ENCODE data around the gene BRPF1. TPM values are rescaled to one million over a fixed set of nuclear protein-coding genes. Genes with fewer than 3 reads are reported as not detected.
A peak's percentile ranks its signal among the peaks of the same experiment; 100 is the strongest.
"Not testable (repeated sequence)": the region's sequence is repeated elsewhere in the genome, so short reads cannot be mapped to it uniquely, and the experiment has no call there.

BRPF1 gene
- polyA plus RNA-seq, 3 donors from 2014 or later, result 10.6 to 45.8 (median 11.7) TPM

DNA sequence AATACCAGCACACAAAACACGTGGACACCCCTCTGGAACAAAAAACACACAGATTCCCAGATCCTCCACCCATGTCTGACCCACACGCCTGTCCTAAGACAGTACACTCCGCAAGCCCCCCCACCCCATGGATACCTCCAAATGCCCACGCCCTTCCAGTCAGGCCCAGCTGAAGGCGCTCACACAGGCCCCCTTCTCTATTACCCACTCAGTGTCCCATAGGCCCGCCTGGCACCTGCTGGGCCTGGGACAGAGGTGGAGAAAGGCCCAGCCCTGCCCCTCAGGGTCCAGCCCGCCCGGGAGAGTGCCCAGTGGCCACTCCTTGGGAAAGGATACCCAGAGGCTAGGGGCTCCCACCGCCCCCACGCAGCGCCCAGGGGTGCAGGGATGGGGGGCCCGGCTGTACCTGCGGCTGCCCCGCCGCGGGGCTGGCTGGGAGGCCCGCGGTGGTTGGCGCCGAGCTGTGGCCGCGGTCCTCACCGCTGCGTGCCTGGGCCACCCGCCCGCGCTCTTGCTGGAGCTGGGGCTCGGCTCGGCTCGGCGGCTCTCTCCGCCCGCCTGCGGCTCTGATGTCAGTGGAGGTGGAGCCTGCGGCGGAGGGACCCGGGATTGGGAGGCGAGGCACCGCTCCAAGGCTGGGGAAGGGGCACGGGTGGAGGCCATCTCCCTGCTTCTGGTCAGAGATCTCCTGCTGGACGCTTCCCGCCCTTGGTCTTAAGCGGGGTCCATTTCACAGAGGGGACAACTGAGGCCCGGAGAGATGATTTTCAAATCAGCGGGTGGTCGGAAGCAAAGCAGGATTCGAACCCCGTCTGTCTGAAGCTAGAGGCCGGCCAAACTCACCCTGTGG lies 38.1 kb downstream of the BRPF1 start, which contains the start of gene CAMK1:
Gene CAMK1, minus strand, starts transcription at position 522 of the 850 bp plus-strand sequence. CDS start 2,198 bp downstream, outside the sequence.
- H3K4me1 Mint-ChIP-seq, result peaks cover 41 to 43% of the 10 kb centered on the region in 2 donors
- no peaks in the 10 kb centered on the region for H3K27me3 Mint-ChIP-seq (ENCODE audit: low read depth in 3 of 3)
- H3K9me3 Mint-ChIP-seq, result no peaks in the 10 kb centered on the region
- H3K36me3 Mint-ChIP-seq, result peaks cover 0 to 15% (median 0%) of the 10 kb centered on the region in 3 donors
- DNase-seq, result peak; percentile 56 to 59 (median 56)
- peak within 1 kb of the TSS in 5 of 6 donors; percentile 1 to 81 (median 72) for H3K27ac Mint-ChIP-seq
- peak within 1 kb of the TSS; percentile 75 to 85 (median 76) for H3K4me3 Mint-ChIP-seq

DNA sequence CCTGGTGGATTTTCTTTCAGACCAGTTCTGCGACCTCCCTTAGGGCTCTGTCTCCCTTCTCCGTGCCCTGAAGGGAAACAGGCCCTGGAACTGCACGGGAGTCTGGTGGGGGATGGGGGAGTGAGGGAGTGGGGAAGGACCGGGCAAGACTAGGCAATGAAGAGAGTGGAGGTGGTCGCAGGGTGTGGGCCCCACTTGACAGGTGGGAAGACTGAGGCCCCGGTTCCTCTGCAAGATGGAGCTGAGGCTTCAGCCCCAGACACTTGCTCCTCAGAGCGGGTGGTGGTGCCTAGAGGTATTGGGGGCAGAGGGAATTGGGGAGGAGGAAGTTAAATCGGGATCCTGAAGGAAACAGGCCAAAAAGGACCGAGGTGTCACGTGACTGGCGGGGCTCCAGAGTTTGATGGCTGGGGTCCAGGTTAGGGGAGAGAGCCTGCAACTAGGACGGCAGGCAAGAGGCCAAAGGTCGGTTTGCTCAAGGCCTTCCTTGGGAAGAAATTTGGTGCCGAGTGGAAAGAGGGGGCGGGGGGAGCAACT lies 38.8 kb downstream of the BRPF1 start:
- H3K27me3 Mint-ChIP-seq (ENCODE audit: low read depth in 3 of 3), result no peaks in the 10 kb centered on the region
- H3K4me3 Mint-ChIP-seq, result peak overlapping the region; percentile 65 to 77 (median 74)
- no peak for DNase-seq
- H3K9me3 Mint-ChIP-seq, result no peaks in the 10 kb centered on the region
- peaks cover 41 to 43% of the 10 kb centered on the region in 2 donors for H3K4me1 Mint-ChIP-seq
- H3K27ac Mint-ChIP-seq, result peak overlapping the region in 2 of 6 donors; percentile 35 to 45
- peaks cover 0 to 12% (median 0%) of the 10 kb centered on the region in 3 donors for H3K36me3 Mint-ChIP-seq

GRCh38 chr3:9771007-9771406 lies 39.5 kb downstream of the BRPF1 start:
- Mint-ChIP-seq H3K4me3 (peak overlapping the region; percentile 49 to 74 (median 72)), H3K36me3 (peaks cover 0 to 12% (median 0%) of the 10 kb centered on the region in 3 donors), H3K4me1 (peaks cover 41 to 43% of the 10 kb centered on the region in 2 donors)
- DNase-seq; H3K27ac Mint-ChIP-seq; H3K27me3 Mint-ChIP-seq (ENCODE audit: low read depth in 3 of 3); H3K9me3 Mint-ChIP-seq: not testable (repeated sequence)

DNA sequence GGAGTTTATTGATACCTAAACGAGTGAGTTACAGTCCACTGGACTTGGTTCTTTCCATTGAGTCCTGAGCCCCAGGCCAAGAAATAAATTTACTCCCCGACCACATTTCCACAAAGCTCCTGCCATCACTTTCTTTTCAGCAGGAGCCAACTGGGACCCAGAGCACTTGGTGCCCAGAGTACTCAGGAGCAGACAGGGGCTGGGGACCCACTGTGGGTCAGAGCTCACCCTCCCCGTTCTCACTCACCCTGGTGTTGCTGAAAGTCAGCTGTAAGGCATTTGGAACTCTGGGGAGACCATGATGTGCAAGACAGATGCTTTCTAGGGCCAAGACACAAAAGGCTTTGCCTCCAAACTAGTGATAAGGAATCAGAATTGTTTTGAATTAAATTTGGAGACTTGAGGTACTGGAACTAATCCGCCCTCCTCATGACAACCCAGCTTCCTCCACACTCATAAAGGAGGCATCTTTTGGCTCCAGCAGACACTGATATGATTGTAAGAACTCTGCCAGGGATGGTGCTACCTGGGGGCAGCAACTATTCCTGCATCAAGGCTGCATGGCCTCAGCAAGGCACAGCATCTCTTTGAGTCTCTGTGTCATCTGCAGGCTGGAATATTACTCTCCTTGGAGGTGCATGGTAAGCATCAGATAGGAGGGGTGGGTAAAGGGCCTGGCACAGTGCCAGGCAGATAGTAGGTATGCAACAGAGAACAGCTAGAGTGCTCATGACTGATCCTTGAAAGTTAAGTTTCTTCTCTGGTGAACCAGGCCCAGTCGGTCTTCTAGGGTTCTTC lies 45.6 kb downstream of the BRPF1 start:
- H3K36me3 Mint-ChIP-seq, result peaks cover 0 to 11% (median 4%) of the 10 kb centered on the region in 3 donors
- peak overlapping the region in 2 of 6 donors; percentile 29 to 85 for H3K27ac Mint-ChIP-seq
- peaks cover 43 to 53% of the 10 kb centered on the region in 2 donors for H3K4me1 Mint-ChIP-seq
- no peak overlapping the region for H3K4me3 Mint-ChIP-seq
- no peak for DNase-seq
- H3K27me3 Mint-ChIP-seq (ENCODE audit: low read depth in 3 of 3), result peaks cover 4 to 9% (median 6%) of the 10 kb centered on the region in 3 donors
- no peaks in the 10 kb centered on the region for H3K9me3 Mint-ChIP-seq

DNA sequence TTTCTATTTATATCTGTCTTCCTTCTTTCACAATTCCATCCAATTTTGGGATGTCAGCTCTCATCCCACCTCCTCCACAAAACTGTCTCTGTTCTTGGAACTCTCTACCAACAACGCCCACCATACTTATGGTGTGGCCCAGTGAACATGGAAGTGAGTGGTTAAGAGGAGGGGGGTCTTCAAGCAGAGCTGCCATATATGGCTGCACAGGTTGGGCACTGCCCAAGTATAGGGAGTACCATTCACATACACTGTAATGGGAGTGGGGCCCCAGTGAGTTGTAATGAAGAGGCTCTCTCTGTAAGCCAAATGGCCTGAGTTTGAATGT lies 46.1 kb downstream of the BRPF1 start:
- Mint-ChIP-seq H3K27ac (no peak overlapping the region), H3K9me3 (no peaks in the 10 kb centered on the region), H3K4me1 (peaks cover 49 to 59% of the 10 kb centered on the region in 2 donors), H3K36me3 (peaks cover 0 to 9% (median 5%) of the 10 kb centered on the region in 3 donors), H3K4me3 (no peak overlapping the region), H3K27me3 (ENCODE audit: low read depth in 3 of 3) (peaks cover 4 to 9% (median 6%) of the 10 kb centered on the region in 3 donors)
- DNase-seq, result no peak

DNA sequence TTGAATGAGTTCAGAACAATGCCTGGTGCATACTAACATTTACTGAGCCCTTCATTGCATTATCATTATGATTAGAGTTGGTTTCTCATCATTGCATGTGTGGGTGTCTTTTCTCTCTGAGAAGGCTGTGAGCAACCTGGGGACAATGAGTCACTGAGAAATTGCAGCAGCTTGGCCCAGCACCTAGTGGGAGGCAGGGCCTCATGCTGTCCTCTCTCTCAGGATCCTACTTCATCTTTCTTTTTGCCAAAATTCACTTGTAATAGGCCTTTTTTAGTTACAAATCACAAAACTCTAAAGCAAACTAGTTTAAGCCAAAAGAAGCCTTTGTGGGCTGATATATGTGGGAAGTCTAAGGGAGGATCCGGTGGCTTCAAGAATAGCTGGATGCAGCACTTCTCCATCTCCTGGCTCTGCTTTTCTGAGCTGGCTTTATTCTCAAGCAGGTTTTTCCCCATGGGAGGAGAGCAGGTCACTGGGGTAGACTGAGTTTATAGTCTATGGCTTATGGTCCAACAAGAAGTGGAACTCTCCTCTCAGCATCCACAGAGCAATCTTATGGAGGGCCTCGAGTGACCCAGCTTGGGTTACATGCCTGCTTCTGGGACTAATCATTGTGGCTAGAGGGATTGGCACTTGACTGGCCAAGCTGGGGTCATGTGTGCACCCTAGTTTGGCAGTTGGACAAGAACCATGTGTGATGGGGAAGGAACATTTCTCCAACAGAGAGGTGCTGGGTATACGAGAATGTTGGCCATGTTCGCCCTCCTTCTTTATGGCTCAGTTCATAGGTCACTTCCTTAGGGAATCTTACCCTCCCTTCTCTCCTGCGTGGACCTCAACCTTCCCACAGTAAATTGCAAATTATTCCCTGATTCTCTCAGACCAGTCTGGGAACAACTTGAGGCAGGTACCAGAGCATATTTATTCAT lies 46.9 kb downstream of the BRPF1 start:
- Mint-ChIP-seq H3K27me3 (ENCODE audit: low read depth in 3 of 3) (peaks cover 4 to 9% (median 6%) of the 10 kb centered on the region in 3 donors), H3K4me3 (peak overlapping the region; percentile 27 to 69 (median 64)), H3K36me3 (peaks cover 0 to 15% (median 4%) of the 10 kb centered on the region in 3 donors), H3K27ac (peak overlapping the region; percentile 47 to 96 (median 92)), H3K4me1 (peaks cover 51 to 63% of the 10 kb centered on the region in 2 donors), H3K9me3 (no peaks in the 10 kb centered on the region)
- DNase-seq, result no peak

GRCh38 chr3:9779075-9779593 lies 47.6 kb downstream of the BRPF1 start:
- H3K27ac Mint-ChIP-seq, result peak overlapping the region; percentile 90 to 96 (median 94)
- no peak for DNase-seq
- peaks cover 0 to 15% (median 4%) of the 10 kb centered on the region in 3 donors for H3K36me3 Mint-ChIP-seq
- H3K4me3 Mint-ChIP-seq, result peak overlapping the region; percentile 42 to 69 (median 68)
- no peaks in the 10 kb centered on the region for H3K9me3 Mint-ChIP-seq
- peaks cover 51 to 63% of the 10 kb centered on the region in 2 donors for H3K4me1 Mint-ChIP-seq
- H3K27me3 Mint-ChIP-seq (ENCODE audit: low read depth in 3 of 3), result peaks cover 4 to 9% (median 6%) of the 10 kb centered on the region in 3 donors

DNA sequence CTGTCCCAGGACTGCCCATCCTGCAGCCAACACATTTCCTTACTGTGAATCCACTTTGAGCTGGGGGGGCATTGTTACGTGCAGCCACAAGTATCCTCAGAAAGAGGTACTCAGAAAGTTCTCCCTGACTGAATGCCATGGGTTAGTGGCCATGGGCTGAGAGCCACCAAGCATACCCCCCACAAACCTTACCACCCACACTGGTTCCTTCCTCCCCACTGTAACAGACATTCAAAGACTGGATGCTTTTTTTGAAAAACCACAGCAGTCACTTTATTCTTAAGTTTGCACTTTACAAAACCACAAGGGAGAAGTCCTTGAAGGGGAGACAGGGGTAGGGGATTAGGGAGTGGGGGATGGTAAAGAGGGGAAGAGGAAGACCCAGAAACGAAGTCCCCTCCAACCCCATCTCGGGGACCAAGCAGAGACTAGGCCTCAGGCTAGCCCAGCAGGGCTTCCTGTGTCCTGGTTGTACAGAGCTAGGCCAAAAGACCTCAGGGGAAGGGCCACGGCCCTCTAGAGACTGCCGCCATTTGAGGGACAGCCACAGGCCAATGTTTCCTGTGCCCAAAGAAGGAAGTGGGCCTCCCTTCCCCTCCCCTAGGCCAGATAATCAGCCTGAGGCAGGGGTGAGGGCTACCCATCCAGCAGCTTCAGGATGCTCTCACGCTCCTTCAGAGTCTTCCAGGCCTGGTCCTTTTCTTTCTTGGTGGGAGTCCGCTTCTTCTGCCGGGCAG lies 48.4 kb downstream of the BRPF1 start:
- peak; percentile 72 to 76 (median 76) for DNase-seq
- peaks cover 51 to 63% of the 10 kb centered on the region in 2 donors for H3K4me1 Mint-ChIP-seq
- no peaks in the 10 kb centered on the region for H3K9me3 Mint-ChIP-seq
- H3K27ac Mint-ChIP-seq, result peak overlapping the region; percentile 90 to 96 (median 94)
- H3K4me3 Mint-ChIP-seq, result peak overlapping the region; percentile 42 to 69 (median 68)
- peaks cover 2 to 18% (median 4%) of the 10 kb centered on the region in 3 donors for H3K36me3 Mint-ChIP-seq
- H3K27me3 Mint-ChIP-seq (ENCODE audit: low read depth in 3 of 3), result peaks cover 4 to 9% (median 6%) of the 10 kb centered on the region in 3 donors

- H3K4me3 Mint-ChIP-seq, result peak overlapping the region; percentile 42 to 69 (median 68)
- no peak for DNase-seq
- H3K9me3 Mint-ChIP-seq, result no peaks in the 10 kb centered on the region
These were observed 48.9 kb downstream of the BRPF1 start for GRCh38 chr3:9780458-9780812.

GRCh38 chr3:9780910-9781309 lies 49.4 kb downstream of the BRPF1 start:
- Mint-ChIP-seq H3K27me3 (ENCODE audit: low read depth in 3 of 3) (peaks cover 4 to 9% (median 6%) of the 10 kb centered on the region in 3 donors), H3K36me3 (peaks cover 8 to 26% (median 9%) of the 10 kb centered on the region in 3 donors), H3K4me1 (peaks cover 54 to 63% of the 10 kb centered on the region in 2 donors), H3K9me3 (no peaks in the 10 kb centered on the region), H3K27ac (peak overlapping the region; percentile 90 to 96 (median 94)), H3K4me3 (peak overlapping the region; percentile 42 to 69 (median 68))
- DNase-seq, result no peak

More at GRCh38 chr3:9780458-9780812, 48.9 kb downstream of the BRPF1 start:
- Mint-ChIP-seq H3K36me3 (peaks cover 5 to 23% (median 7%) of the 10 kb centered on the region in 3 donors), H3K27ac (peak overlapping the region; percentile 90 to 96 (median 94)), H3K27me3 (ENCODE audit: low read depth in 3 of 3) (peaks cover 4 to 9% (median 6%) of the 10 kb centered on the region in 3 donors), H3K4me1 (peaks cover 54 to 63% of the 10 kb centered on the region in 2 donors)

DNA sequence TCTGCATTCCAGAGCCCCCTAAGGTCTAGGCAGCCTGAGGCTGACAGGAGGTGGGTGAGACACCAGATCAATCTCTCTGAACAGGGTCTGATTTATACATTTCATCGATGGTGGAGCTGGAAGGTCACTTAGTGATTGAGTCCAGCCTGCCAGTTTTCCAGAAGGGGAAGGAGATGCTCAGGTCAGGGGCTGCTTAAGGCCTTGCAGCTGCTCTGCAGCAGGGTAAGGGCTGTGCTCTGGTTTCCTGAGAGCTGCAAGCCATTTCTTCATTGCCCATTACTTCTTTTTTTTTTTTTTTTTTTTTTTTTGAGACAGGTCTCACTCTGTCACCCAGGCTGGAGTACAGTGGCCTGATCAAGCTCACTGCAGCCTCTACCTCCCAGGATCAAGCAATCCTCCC lies 50.0 kb downstream of the BRPF1 start:
- H3K9me3 Mint-ChIP-seq, result no peaks in the 10 kb centered on the region
- peaks cover 59 to 61% of the 10 kb centered on the region in 2 donors for H3K4me1 Mint-ChIP-seq
- H3K27ac Mint-ChIP-seq, result peak overlapping the region; percentile 90 to 96 (median 94)
- H3K27me3 Mint-ChIP-seq (ENCODE audit: low read depth in 3 of 3), result peaks cover 4 to 9% (median 6%) of the 10 kb centered on the region in 3 donors
- H3K4me3 Mint-ChIP-seq, result peak overlapping the region in 3 of 5 donors; percentile 20 to 56 (median 46)
- DNase-seq, result no peak
- H3K36me3 Mint-ChIP-seq, result peaks cover 10 to 30% (median 12%) of the 10 kb centered on the region in 3 donors

Data from immature natural killer cell (primary cell).